Lung (tissue), 12 donors: ENCODE data around the gene LYPD4. TPM values are rescaled to one million over a fixed set of nuclear protein-coding genes. Genes with fewer than 3 reads are reported as not detected.

Experiments
- ATAC-seq: fragments of 200-7000 bp; cut with Tn5 transposase; one replicate; pipeline ENCODE4 v1.9.1; 2020; ENCODE audit warnings: moderate number of reproducible peaks; ENCODE audit not compliant: insufficient read depth, low FRiP score
- DNase-seq, 3 donors: peaks; one replicate each; pipeline ENCODE4 v3.0.0-alpha.2; 2013 to 2017
- H3K27ac ChIP-seq, 2 donors: one replicate each; pipeline ENCODE4 v1.5.1; 2013; ENCODE audit warnings: mild to moderate bottlenecking in 2 of 2, moderate library complexity in 2 of 2, control low read depth in 1 of 2, inconsistent platforms in 1 of 2, low read depth in 1 of 2, low read length in 1 of 2
- H3K27me3 ChIP-seq, 3 donors: one replicate each; pipeline ENCODE4 v1.5.1; 2013; ENCODE audit warnings: low read length in 2 of 3; ENCODE audit not compliant: control insufficient read depth in 3 of 3, insufficient read depth in 3 of 3
- H3K36me3 ChIP-seq, 4 donors: one replicate each; pipeline ENCODE4 v1.5.1; 2013; ENCODE audit warnings: low read length in 4 of 4, mild to moderate bottlenecking in 1 of 4, moderate library complexity in 1 of 4; ENCODE audit not compliant: control insufficient read depth in 4 of 4, insufficient read depth in 4 of 4
- H3K4me1 ChIP-seq, 5 donors: one replicate each; pipeline ENCODE4 v1.5.1; 2013; ENCODE audit warnings: low read length in 5 of 5, mild to moderate bottlenecking in 2 of 5, moderate library complexity in 1 of 5; ENCODE audit not compliant: control insufficient read depth in 5 of 5, insufficient read depth in 5 of 5
- H3K4me3 ChIP-seq: one replicate; pipeline ENCODE4 v1.5.1; 2013; ENCODE audit warnings: mild to moderate bottlenecking, control low read depth, moderate library complexity
- H3K9ac ChIP-seq, 2 donors: one replicate each; pipeline ENCODE4 v1.5.1; 2013; ENCODE audit warnings: low read length in 2 of 2, control low read depth in 1 of 2; ENCODE audit not compliant: insufficient read depth in 1 of 2
- H3K9me3 ChIP-seq, 4 donors: one replicate each; pipeline ENCODE4 v1.5.1; 2013; ENCODE audit warnings: low read length in 3 of 4, mild to moderate bottlenecking in 1 of 4, moderate library complexity in 1 of 4; ENCODE audit not compliant: control insufficient read depth in 4 of 4, insufficient read depth in 3 of 4
- WGBS, 2 donors: extraction: QIAGEN DNeasy Blood & Tissue Kit; methylation state at CpG; one replicate each; pipeline ENCODE4 v1.1.7; 2013; 5-methylcytosine and 5-hydroxymethylcytosine counted together
- polyA plus RNA-seq, 2 donors: library from polyadenylated mRNA; stranded (reverse); fragments of 200-250 nt; gene quantifications; one replicate each; pipeline ENCODE4 v1.2.1, GENCODE V29; 2013
- total RNA-seq, 2 donors: library from RNA; depleted of rRNA in 1 of 2; stranded (reverse); fragments of >200 nt in 1 of 2; gene quantifications; one replicate each; pipeline ENCODE4 v1.2.1, GENCODE V29; 2014 to 2021
- TF ChIP-seq, protein P1 (sequence below): IDR thresholded peaks from 2 replicates; pipeline ENCODE4 v1.5.1; 2012; ENCODE audit warnings: mild to moderate bottlenecking; ENCODE audit errors: control extremely low read depth, extremely low read depth
- donor health status: control.
- donor health status: control.
- donor health status: Bipolar disorder and iron deficiency.
- donor health status: healthy.
- donor health status: DM: yes; HTN: yes; CAD: no.

The LYPD4 gene
- total and polyA plus RNA-seq, 4 donors = not detected

DNA sequence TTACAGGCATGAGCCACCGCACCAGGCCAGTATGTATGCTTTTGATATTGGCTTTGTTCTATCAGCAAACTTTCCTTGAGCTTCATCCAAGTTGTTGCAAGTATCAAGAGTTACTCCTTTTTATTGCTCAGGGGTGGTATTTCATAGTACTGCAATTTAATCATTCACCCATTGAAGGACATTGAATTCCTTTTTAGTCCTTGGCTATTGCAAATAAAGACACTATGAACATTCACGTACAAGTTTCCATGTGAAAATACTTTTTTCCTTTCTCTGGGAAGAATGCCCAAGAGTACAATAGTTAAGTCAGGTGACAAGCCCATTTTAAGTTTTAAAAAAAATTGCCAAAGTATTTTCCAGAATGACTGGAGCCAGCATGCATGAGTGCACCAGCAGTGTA lies 27.7 kb downstream of the LYPD4 start:
- Histone ChIP-seq H3K9me3 (no peaks in the 10 kb centered on the region), H3K4me3 (no peak overlapping the region), H3K27ac (no peak overlapping the region), H3K4me1 (no peaks in the 10 kb centered on the region), H3K36me3 (no peaks in the 10 kb centered on the region), H3K27me3 (no peaks in the 10 kb centered on the region), H3K9ac (no peak overlapping the region)
- no peak for ATAC-seq
- DNase-seq = peak in 1 of 3 donors; percentile 16
- WGBS, 2 donors = 55 to 68% methylated on average over 2 of the region's 2 CpGs
- TF ChIP-seq, protein P1, sequence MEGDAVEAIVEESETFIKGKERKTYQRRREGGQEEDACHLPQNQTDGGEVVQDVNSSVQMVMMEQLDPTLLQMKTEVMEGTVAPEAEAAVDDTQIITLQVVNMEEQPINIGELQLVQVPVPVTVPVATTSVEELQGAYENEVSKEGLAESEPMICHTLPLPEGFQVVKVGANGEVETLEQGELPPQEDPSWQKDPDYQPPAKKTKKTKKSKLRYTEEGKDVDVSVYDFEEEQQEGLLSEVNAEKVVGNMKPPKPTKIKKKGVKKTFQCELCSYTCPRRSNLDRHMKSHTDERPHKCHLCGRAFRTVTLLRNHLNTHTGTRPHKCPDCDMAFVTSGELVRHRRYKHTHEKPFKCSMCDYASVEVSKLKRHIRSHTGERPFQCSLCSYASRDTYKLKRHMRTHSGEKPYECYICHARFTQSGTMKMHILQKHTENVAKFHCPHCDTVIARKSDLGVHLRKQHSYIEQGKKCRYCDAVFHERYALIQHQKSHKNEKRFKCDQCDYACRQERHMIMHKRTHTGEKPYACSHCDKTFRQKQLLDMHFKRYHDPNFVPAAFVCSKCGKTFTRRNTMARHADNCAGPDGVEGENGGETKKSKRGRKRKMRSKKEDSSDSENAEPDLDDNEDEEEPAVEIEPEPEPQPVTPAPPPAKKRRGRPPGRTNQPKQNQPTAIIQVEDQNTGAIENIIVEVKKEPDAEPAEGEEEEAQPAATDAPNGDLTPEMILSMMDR = no peak

GRCh38 chr19:41815301-41815700 lies 29.2 kb downstream of the LYPD4 start:
- DNase-seq (no peak), ATAC-seq (no peak)
- Histone ChIP-seq H3K9me3 (no peaks in the 10 kb centered on the region), H3K27me3 (no peaks in the 10 kb centered on the region), H3K36me3 (no peaks in the 10 kb centered on the region), H3K4me1 (no peaks in the 10 kb centered on the region), H3K9ac (no peak overlapping the region), H3K27ac (no peak overlapping the region), H3K4me3 (no peak overlapping the region)
- WGBS, 2 donors = 79 to 80% methylated on average over 4 of the region's 4 CpGs
- TF ChIP-seq, protein P1 = no peak

DNA sequence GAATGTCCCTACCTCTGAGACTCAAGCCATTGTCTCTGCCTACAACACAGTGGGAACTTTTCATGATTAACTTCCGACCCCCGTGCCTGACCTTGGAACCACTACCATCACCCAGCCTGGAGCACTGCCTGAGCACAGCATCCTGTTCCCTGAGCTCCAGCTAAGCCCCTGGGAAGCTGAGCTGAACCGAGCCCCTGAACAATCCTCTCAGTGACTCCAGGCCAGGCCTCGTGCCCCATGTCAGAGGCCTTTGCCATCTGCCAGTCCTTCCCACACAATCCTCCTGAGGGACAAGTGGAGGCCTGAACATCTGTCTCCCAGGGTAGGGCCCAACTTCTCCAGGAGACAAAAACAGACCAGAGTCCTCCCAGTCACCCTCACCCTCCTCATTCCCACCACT lies 30.6 kb downstream of the LYPD4 start:
- Histone ChIP-seq H3K9ac (no peak overlapping the region), H3K4me3 (no peak overlapping the region), H3K4me1 (no peaks in the 10 kb centered on the region), H3K27ac (no peak overlapping the region), H3K27me3 (no peaks in the 10 kb centered on the region), H3K36me3 (no peaks in the 10 kb centered on the region), H3K9me3 (no peaks in the 10 kb centered on the region)
- TF ChIP-seq, protein P1 = no peak
- WGBS, 2 donors = 62 to 78% methylated on average over 4 of the region's 4 CpGs
- DNase-seq (no peak), ATAC-seq (no peak)

GRCh38 chr19:41811981-41812380 lies 32.5 kb downstream of the LYPD4 start:
- Histone ChIP-seq H3K27ac (no peak overlapping the region), H3K9me3 (peaks cover 0 to 3% (median 0%) of the 10 kb centered on the region in 4 donors), H3K4me3 (no peak overlapping the region), H3K27me3 (no peaks in the 10 kb centered on the region), H3K36me3 (no peaks in the 10 kb centered on the region), H3K9ac (no peak overlapping the region), H3K4me1 (no peaks in the 10 kb centered on the region)
- ATAC-seq = no peak
- DNase-seq = no peak
- 68 to 77% methylated on average over 3 of the region's 3 CpGs for WGBS, 2 donors
- TF ChIP-seq, protein P1 = no peak
